B cell (primary cell): ENCODE data around the gene DNAH8. TPM values are rescaled to one million over a fixed set of nuclear protein-coding genes. Genes with fewer than 3 reads are reported as not detected.

Experiments used
- ATAC-seq: fragments of 200-7000 bp; cut with Tn5 transposase; one replicate; pipeline ENCODE4 v1.10.0; 2021; ENCODE audit warnings: low read depth, mild to moderate bottlenecking, moderate number of reproducible peaks, moderate library complexity
- CTCF ChIA-PET: fragments of 350-600 bp; sonication (Branson Sonifier 250); formaldehyde crosslinking; loops from one replicate; lab custom pipeline; 2021; ENCODE audit warnings: antibody characterized with exemption, inconsistent platforms; lab: Charles Lee
- POLR2A ChIA-PET: fragments of 350-600 bp; sonication (Branson Sonifier 250); formaldehyde crosslinking; loops from one replicate; lab custom pipeline; 2021; ENCODE audit warnings: antibody characterized with exemption; lab: Charles Lee
- DNase-seq: peaks from one replicate; pipeline ENCODE4 v3.0.0; 2013
- H2AFZ ChIP-seq: 2 replicates; pipeline ENCODE4 v1.6.1; 2012; ENCODE audit warnings: mild to moderate bottlenecking, low read depth, low read length; ENCODE audit not compliant: insufficient read depth, poor library complexity, severe bottlenecking
- H3K27ac ChIP-seq, 2 donors: 1 replicate in 1 of 2; 2 replicates in 1 of 2; pipeline ENCODE4 v1.5.1; 2012 to 2013; ENCODE audit warnings: low read length in 2 of 2, mild to moderate bottlenecking in 2 of 2, moderate library complexity in 1 of 2
- H3K27me3 ChIP-seq, 4 experiments: fragments of 200-600 bp in 1 of 4; sonication (generic) in 1 of 4; replicated peaks in 1 of 4; 1 replicate in 2 of 4; 2 replicates in 2 of 4; pipeline versions ENCODE4 v1.6.1 to v1.7.0; 2013 to 2016; ENCODE audit warnings: low read length in 3 of 4, mild to moderate bottlenecking in 2 of 4, mixed read lengths in 1 of 4, moderate library complexity in 1 of 4; ENCODE audit not compliant: insufficient read depth in 4 of 4, control insufficient read depth in 3 of 4; ENCODE audit errors: control extremely low read depth in 1 of 4
- H3K36me3 ChIP-seq, 2 experiments: replicated peaks in 1 of 2; 1 replicate in 1 of 2; 2 replicates in 1 of 2; pipeline versions ENCODE4 v1.6.1 to v1.7.1; 2013; ENCODE audit warnings: low read length in 1 of 2; ENCODE audit not compliant: insufficient read depth in 2 of 2, control insufficient read depth in 1 of 2; ENCODE audit errors: control extremely low read depth in 1 of 2, extremely low read depth in 1 of 2
- H3K4me1 ChIP-seq, 2 donors: fragments of 200-600 bp in 1 of 2; sonication (generic) in 1 of 2; 1 replicate in 1 of 2; 2 replicates in 1 of 2; pipeline versions ENCODE4 v1.5.1 to v1.6.1; 2013 to 2017; ENCODE audit warnings: low read length in 2 of 2; ENCODE audit not compliant: control insufficient read depth in 2 of 2, insufficient read depth in 2 of 2
- H3K4me2 ChIP-seq: replicated peaks from 2 replicates; pipeline ENCODE3; 2012; ENCODE audit warnings: mild to moderate bottlenecking, low read depth, low read length; ENCODE audit not compliant: poor library complexity, severe bottlenecking
- H3K4me3 ChIP-seq, 5 experiments: fragments of 200-600 bp in 1 of 5; sonication (generic) in 1 of 5; 1 replicate in 3 of 5; 2 replicates in 2 of 5; pipeline versions ENCODE4 v1.5.1 to v1.7.0; 2011 to 2016; ENCODE audit warnings: low read length in 4 of 5, mild to moderate bottlenecking in 4 of 5, low read depth in 2 of 5, control low read depth in 1 of 5, moderate library complexity in 1 of 5; ENCODE audit not compliant: insufficient read depth in 1 of 5; ENCODE audit errors: control extremely low read depth in 1 of 5, extremely low read depth in 1 of 5
- H3K79me2 ChIP-seq: fragments of 200-600 bp; sonication (generic); one replicate; pipeline ENCODE4 v1.6.0; 2016; ENCODE audit warnings: low read length; ENCODE audit not compliant: control insufficient read depth, insufficient read depth
- H3K9ac ChIP-seq: fragments of 200-600 bp; sonication (generic); 2 replicates; pipeline ENCODE4 v1.6.1; 2017; ENCODE audit warnings: mild to moderate bottlenecking, low read length, moderate library complexity
- H3K9me3 ChIP-seq, 3 donors: one replicate each; pipeline versions ENCODE4 v1.6.1 to v1.7.1; 2013; ENCODE audit warnings: low read length in 2 of 3; ENCODE audit not compliant: control insufficient read depth in 2 of 3, insufficient read depth in 1 of 3; ENCODE audit errors: control extremely low read depth in 1 of 3
- H4K20me1 ChIP-seq: 2 replicates; pipeline ENCODE4 v1.6.0; 2012; ENCODE audit warnings: mild to moderate bottlenecking, low read length; ENCODE audit not compliant: insufficient read depth, control insufficient read depth, poor library complexity, severe bottlenecking
- H3K27ac Mint-ChIP-seq: one replicate; pipeline ENCODE4 v1.8.0; 2021; ENCODE audit warnings: mixed read lengths
- H3K27me3 Mint-ChIP-seq: one replicate; pipeline ENCODE4 v1.8.0; 2021; ENCODE audit warnings: mixed read lengths
- H3K4me1 Mint-ChIP-seq: one replicate; pipeline ENCODE4 v1.8.0; 2021; ENCODE audit warnings: mixed read lengths
- H3K4me3 Mint-ChIP-seq: one replicate; pipeline ENCODE4 v1.8.0; 2021; ENCODE audit warnings: mixed read lengths
- H3K9me3 Mint-ChIP-seq: one replicate; pipeline ENCODE4 v1.8.0; 2022; ENCODE audit warnings: mixed read lengths; ENCODE audit not compliant: insufficient read depth
- CTCF ChIP-seq: fragments of 200-600 bp; IDR thresholded peaks from one replicate; pipeline ENCODE4 v1.8.0; 2022; ENCODE audit warnings: antibody characterized with exemption, mild to moderate bottlenecking
- EZH2 ChIP-seq: IDR thresholded peaks from 2 replicates; pipeline ENCODE4 v1.6.1; 2012; ENCODE audit warnings: borderline replicate concordance, low read depth, mild to moderate bottlenecking, moderate library complexity, low read length; ENCODE audit not compliant: insufficient read depth, poor library complexity, severe bottlenecking
- WGBS: methylation state at CpG from one replicate; pipeline ENCODE4 v1.1.5; 2013; ENCODE audit warnings: missing lambda C conversion rate; ENCODE audit not compliant: insufficient coverage; 5-methylcytosine and 5-hydroxymethylcytosine counted together
- intact Hi-C: fragments of 100-400 bp; cut with micrococcal nuclease; formaldehyde crosslinking; loops from one replicate; pipeline ENCODE4 v1.10.0; 2022
- polyA plus RNA-seq: library from polyadenylated mRNA; depleted of rRNA; stranded (reverse); fragments of >200 nt; gene quantifications from 2 replicates; pipeline ENCODE4 v1.2.3, GENCODE V29; 2012
- total RNA-seq, 2 donors: library from RNA; stranded (reverse); fragments of 120-200 nt in 1 of 2; gene quantifications; 1 replicate in 1 of 2; 2 replicates in 1 of 2; pipeline versions ENCODE4 v1.2.3 to v1.2.4, GENCODE V29; 2013 to 2022

The DNAH8 gene
- total and polyA plus RNA-seq, 2 donors (not counting 1 experiment from before 2014, with no cell fraction given): 0.69 to 1.1 TPM

GRCh38 chr6:39008737-39009136 is 293.6 kb downstream of the DNAH8 start:
- Mint-ChIP-seq H3K27me3 (peaks cover 30% of the 10 kb centered on the region), H3K27ac (no peak overlapping the region), H3K4me3 (no peak overlapping the region), H3K4me1 (no peaks in the 10 kb centered on the region), H3K9me3 (no peaks in the 10 kb centered on the region)
- TF ChIP-seq EZH2: no peak
- no peak for TF ChIP-seq CTCF
- H3K9ac ChIP-seq: no peak overlapping the region
- no peak for ATAC-seq
- CTCF ChIA-PET: no interaction called here
- H3K36me3 ChIP-seq: no peaks in the 10 kb centered on the region
- no peak overlapping the region for H3K27ac ChIP-seq
- no peak overlapping the region for H2AFZ ChIP-seq
- POLR2A ChIA-PET: no interaction called here
- no peaks in the 10 kb centered on the region for H3K4me1 ChIP-seq
- H3K4me2 ChIP-seq: no peak overlapping the region
- H4K20me1 ChIP-seq: no peaks in the 10 kb centered on the region
- no peak for DNase-seq
- H3K4me3 ChIP-seq: no peak overlapping the region
- no CpG with 5 or more reads among the region's 1 CpG for WGBS
- H3K9me3 ChIP-seq: no peaks in the 10 kb centered on the region
- H3K27me3 ChIP-seq: peaks cover 0 to 7% (median 0%) of the 10 kb centered on the region in 4 experiments
- no peaks in the 10 kb centered on the region for H3K79me2 ChIP-seq
- intact Hi-C loops: loop anchor here (10.0 kb wide), 1 partner anchor 136 kb away; no protein-coding TSS in a partner anchor

GRCh38 chr6:39009476-39009875 is 294.4 kb downstream of the DNAH8 start:
- Histone ChIP-seq H3K4me1 (no peaks in the 10 kb centered on the region), H3K36me3 (no peaks in the 10 kb centered on the region), H2AFZ (no peak overlapping the region), H3K4me3 (no peak overlapping the region), H3K9me3 (no peaks in the 10 kb centered on the region), H3K27me3 (peaks cover 0 to 7% (median 2%) of the 10 kb centered on the region in 4 experiments), H4K20me1 (no peaks in the 10 kb centered on the region), H3K79me2 (no peaks in the 10 kb centered on the region), H3K4me2 (no peak overlapping the region), H3K9ac (no peak overlapping the region), H3K27ac (no peak overlapping the region)
- Mint-ChIP-seq H3K9me3 (no peaks in the 10 kb centered on the region), H3K4me3 (no peak overlapping the region), H3K4me1 (no peaks in the 10 kb centered on the region), H3K27ac (no peak overlapping the region), H3K27me3 (peaks cover 28% of the 10 kb centered on the region)
- CTCF ChIA-PET: interaction anchor here (1.2 kb wide), 1 partner anchor 13 kb away, joined by 3 read pairs; no protein-coding TSS in a partner anchor
- intact Hi-C loops: loop anchor here (10.0 kb wide), 1 partner anchor 135 kb away; no protein-coding TSS in a partner anchor
- no CpG with 5 or more reads among the region's 1 CpG for WGBS
- TF ChIP-seq EZH2 (no peak), CTCF (no peak)
- no peak for DNase-seq
- POLR2A ChIA-PET: no interaction called here
- ATAC-seq: no peak
